Upper lobe of right lung (tissue), 1 donor: ENCODE data around the gene PIK3AP1. TPM values are rescaled to one million over a fixed set of nuclear protein-coding genes. Genes with fewer than 3 reads are reported as not detected.

ENCODE experiments used
- ATAC-seq: fragments of 200-7000 bp; cut with Tn5 transposase; one replicate; pipeline ENCODE4 v1.9.1; 2020; ENCODE audit warnings: mild to moderate bottlenecking, moderate library complexity
- DNase-seq: peaks from one replicate; pipeline ENCODE4 v3.0.0-alpha.2; 2020
- H3K27ac ChIP-seq: fragments of 200-600 bp; one replicate; pipeline ENCODE4 v1.8.0; 2022
- H3K27me3 ChIP-seq: fragments of 200-600 bp; one replicate; pipeline ENCODE4 v1.8.0; 2022; ENCODE audit warnings: mild to moderate bottlenecking
- H3K36me3 ChIP-seq: fragments of 200-600 bp; one replicate; pipeline ENCODE4 v1.8.0; 2022
- H3K4me1 ChIP-seq: fragments of 200-600 bp; one replicate; pipeline ENCODE4 v1.8.0; 2022
- H3K4me3 ChIP-seq: fragments of 200-600 bp; one replicate; pipeline ENCODE4 v1.8.0; 2022; ENCODE audit warnings: mild to moderate bottlenecking
- H3K9me3 ChIP-seq: fragments of 200-600 bp; one replicate; pipeline ENCODE4 v1.8.0; 2022
- intact Hi-C: fragments of 100-400 bp; cut with DNase I; formaldehyde crosslinking; loops from one replicate; pipeline ENCODE4 v1.11.0; 2022
- total RNA-seq: library from RNA; stranded (reverse); fragmentation: NEBNext Ultra II Directional; extraction: Animal tissue kit (Norgen Biotek cat#: 25700); gene quantifications from one replicate; pipeline ENCODE4 v1.2.1, GENCODE V29; 2021
- TF ChIP-seq, protein P1 (sequence below): fragments of 200-600 bp; IDR thresholded peaks from one replicate; pipeline ENCODE4 v1.8.0; 2022; ENCODE audit warnings: antibody characterized with exemption
- donor health status: DM: no; HTN: yes; CAD: no; lungs with severe emphysema.

PIK3AP1 gene
- total RNA-seq, 1 donor from 2014 or later: 65.2 TPM

DNA sequence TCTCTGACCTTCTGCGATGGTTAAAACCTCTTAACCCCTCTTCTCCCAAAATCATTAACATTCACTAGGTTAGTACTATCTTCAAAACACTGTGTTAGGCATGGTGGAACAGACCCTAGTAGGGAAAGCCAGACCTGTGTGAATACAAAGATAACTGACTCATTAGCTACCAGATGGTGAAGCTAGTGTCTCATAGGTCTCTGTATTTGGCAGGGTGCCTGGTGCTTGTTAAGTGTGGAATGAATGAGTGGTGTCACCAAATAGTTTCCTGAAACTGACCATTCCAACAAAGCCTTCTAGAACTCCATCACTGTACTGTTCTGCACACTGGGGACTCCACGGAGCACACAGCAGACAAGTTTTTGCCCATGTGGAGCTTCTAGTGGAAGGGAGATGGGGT, 105.8 kb downstream of the PIK3AP1 start:
- intact Hi-C loops: no loop called here
- no peak overlapping the region for H3K27ac ChIP-seq
- H3K4me1 ChIP-seq: no peaks in the 10 kb centered on the region
- no peaks in the 10 kb centered on the region for H3K36me3 ChIP-seq
- no peak for ATAC-seq
- H3K9me3 ChIP-seq: no peaks in the 10 kb centered on the region
- no peaks in the 10 kb centered on the region for H3K27me3 ChIP-seq
- DNase-seq: no peak
- no peak overlapping the region for H3K4me3 ChIP-seq
- TF ChIP-seq, protein P1, sequence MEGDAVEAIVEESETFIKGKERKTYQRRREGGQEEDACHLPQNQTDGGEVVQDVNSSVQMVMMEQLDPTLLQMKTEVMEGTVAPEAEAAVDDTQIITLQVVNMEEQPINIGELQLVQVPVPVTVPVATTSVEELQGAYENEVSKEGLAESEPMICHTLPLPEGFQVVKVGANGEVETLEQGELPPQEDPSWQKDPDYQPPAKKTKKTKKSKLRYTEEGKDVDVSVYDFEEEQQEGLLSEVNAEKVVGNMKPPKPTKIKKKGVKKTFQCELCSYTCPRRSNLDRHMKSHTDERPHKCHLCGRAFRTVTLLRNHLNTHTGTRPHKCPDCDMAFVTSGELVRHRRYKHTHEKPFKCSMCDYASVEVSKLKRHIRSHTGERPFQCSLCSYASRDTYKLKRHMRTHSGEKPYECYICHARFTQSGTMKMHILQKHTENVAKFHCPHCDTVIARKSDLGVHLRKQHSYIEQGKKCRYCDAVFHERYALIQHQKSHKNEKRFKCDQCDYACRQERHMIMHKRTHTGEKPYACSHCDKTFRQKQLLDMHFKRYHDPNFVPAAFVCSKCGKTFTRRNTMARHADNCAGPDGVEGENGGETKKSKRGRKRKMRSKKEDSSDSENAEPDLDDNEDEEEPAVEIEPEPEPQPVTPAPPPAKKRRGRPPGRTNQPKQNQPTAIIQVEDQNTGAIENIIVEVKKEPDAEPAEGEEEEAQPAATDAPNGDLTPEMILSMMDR: no peak

DNA sequence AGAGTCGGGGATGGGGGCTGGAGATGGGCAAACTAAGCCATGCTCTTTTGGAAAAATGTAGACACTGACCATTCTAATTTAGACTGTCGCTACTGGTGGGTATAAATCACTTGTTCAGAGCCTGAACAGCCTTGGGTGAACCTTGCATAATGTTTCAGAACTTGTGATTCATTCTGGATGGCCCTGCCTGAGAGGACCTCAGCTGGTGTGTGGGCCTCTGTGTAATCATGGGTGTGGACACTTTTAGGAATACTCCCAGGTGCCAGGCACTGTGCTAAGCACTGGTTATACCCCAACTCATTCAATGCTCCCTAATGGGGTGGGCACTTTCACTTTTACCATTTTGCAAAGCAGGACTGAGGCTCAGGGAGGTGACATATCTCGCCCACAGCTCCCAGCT, 106.7 kb downstream of the PIK3AP1 start:
- DNase-seq: no peak
- TF ChIP-seq, protein P1: no peak
- Histone ChIP-seq H3K4me1 (no peaks in the 10 kb centered on the region), H3K27ac (no peak overlapping the region), H3K36me3 (no peaks in the 10 kb centered on the region), H3K4me3 (no peak overlapping the region), H3K9me3 (no peaks in the 10 kb centered on the region), H3K27me3 (no peaks in the 10 kb centered on the region)
- ATAC-seq: no peak
- intact Hi-C loops: no loop called here

DNA sequence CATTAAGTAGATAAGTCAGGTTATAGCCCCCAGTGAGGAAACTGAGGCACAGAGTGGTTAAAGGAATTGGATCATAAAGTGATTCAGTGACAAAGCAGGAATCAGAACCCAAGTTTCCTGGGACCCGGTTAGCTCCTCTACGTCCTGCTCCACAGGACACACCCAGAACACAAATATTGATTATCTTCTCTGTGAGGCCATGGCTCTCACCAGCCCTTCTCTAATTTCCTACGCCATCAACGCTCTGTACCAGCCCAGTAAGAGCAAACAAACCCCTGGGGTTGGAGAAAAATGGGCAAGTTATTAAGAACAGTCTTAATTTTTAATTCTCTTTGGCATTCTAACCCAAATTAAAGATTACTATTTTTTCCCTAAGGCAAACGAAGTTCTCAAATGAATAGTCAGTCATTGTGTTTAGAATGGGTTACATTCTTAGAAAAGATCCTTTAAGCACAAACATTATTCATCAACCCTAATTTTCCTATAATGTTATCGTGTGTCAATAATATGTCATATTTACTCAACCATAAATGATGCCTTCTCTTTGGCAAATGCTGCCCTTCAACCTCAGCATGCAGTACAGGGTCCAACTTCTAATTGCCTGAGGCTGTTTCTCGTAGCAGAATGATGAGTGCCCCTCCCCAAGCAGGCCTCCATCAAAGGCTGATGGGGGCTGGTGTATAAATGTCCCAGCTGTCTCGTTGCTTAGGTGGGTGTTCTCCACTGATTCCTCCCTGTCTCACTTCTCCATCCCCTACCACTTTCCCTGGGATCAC, 108.1 kb downstream of the PIK3AP1 start:
- intact Hi-C loops: no loop called here
- Histone ChIP-seq H3K4me3 (no peak overlapping the region), H3K36me3 (no peaks in the 10 kb centered on the region), H3K27me3 (no peaks in the 10 kb centered on the region), H3K27ac (no peak overlapping the region), H3K9me3 (no peaks in the 10 kb centered on the region), H3K4me1 (no peaks in the 10 kb centered on the region)
- no peak for ATAC-seq
- TF ChIP-seq, protein P1: no peak
- DNase-seq: no peak

DNA sequence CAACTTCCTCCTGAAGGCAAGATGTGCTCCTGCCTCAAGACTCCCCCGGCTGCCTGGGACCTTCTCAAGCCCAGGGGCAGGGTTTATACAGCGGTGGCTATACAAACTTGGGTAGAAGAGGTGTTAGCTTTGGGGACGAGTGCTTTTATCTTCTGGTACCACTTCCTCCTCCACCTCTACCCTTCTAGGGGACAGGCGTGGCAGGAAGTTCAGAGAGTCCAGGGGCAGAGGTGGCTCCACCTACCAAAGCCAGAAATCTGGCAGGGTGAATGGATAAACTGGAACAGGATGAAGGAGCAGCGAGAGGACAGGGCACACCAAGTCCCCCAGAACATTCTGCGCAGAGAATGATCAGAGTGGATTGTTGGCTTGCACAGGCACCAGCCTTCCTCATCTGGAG, 109.5 kb downstream of the PIK3AP1 start:
- Histone ChIP-seq H3K27ac (no peak overlapping the region), H3K4me1 (no peaks in the 10 kb centered on the region), H3K27me3 (no peaks in the 10 kb centered on the region), H3K9me3 (no peaks in the 10 kb centered on the region), H3K36me3 (no peaks in the 10 kb centered on the region), H3K4me3 (no peak overlapping the region)
- ATAC-seq: no peak
- no peak for DNase-seq
- TF ChIP-seq, protein P1: no peak
- intact Hi-C loops: no loop called here

DNA sequence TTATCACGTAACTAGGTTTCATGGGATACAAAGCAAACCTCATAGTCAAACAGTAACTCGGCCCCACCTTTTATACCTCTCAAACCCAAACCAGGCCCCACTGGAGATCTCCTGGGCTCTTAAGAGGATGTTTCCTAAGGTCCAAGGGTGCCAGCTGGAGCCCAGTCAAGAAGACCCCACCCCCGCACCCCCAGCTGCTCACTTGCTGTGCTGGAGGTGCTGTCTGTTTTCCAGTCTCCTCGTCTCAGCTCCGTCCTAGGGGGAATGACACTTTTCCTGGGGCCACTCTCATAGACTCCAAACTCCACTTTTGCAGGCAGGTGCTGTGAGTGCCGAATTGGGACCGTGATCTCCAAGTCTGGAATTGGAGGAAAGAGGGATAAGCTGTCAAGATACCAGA, 110.8 kb downstream of the PIK3AP1 start:
- TF ChIP-seq, protein P1: no peak
- Histone ChIP-seq H3K9me3 (no peaks in the 10 kb centered on the region), H3K4me3 (no peak overlapping the region), H3K27ac (no peak overlapping the region), H3K4me1 (no peaks in the 10 kb centered on the region), H3K36me3 (no peaks in the 10 kb centered on the region), H3K27me3 (no peaks in the 10 kb centered on the region)
- intact Hi-C loops: no loop called here
- DNase-seq (no peak), ATAC-seq (no peak)
